Measurements from ENCODE around the gene PRKAG2.
"Not testable (repeated sequence)": the region's sequence is repeated elsewhere in the genome, so short reads cannot be mapped to it uniquely, and the experiment has no call there.

Gene PRKAG2

DNA sequence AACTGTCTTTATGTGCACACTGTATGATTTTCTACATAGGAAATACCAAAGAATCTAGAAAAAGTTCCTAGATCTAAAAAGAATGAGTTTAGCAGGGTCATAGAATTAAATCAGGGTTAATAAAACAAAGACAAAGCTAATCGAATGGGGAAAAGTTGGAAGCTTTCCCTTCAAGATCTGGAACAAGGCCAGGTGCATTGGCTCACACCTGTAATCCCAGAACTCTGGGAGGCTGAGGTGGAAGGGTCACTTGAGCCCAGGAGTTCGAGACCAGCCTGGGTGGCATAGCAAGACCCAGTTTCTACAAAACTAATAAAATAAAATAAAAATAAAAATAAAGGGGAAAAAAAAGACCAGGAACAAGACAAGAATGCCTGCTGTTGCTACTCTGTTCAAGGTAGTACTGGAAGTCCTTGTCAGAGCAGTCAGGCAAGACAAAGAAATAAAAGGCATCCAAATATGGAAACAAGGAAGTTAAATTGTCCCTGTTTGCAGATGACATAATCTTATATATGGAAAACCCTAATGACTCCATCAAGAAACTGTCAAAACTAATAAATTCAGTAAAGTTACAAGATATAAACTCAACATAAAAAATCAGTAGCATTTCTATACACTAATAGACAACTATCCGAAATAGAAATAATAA lies 281.1 kb downstream of the PRKAG2 start:
- DNase-seq, result no peak

DNA sequence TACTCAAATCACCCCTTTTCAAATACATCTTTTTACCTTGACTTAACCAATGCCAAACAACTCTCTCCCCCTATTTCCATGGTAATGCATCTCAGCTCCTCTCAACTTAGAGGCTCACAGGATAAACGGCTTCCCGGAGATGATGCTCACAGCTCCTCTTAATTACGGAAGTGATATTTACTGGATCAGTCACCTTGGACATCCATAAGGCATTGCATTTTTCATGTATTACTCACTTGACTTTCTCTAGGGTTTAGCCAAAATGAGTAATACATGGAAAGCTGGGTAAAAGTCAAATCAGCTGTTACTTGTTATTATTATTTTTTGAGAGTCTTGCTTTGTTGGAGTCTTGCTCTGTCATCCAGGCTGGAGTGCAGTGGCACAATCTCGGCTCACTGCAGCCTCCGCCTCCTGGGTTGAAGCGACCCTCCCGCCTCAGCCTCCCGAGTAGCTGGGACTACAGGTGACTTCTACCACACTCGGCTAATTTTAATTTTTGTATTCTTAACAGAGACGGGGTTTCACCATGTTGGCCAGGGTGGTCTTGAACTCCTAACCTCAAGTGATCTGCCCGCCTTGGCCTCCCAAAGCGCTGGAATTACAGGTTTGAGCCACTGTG lies 283.9 kb downstream of the PRKAG2 start:
- DNase-seq, result no peak

DNA sequence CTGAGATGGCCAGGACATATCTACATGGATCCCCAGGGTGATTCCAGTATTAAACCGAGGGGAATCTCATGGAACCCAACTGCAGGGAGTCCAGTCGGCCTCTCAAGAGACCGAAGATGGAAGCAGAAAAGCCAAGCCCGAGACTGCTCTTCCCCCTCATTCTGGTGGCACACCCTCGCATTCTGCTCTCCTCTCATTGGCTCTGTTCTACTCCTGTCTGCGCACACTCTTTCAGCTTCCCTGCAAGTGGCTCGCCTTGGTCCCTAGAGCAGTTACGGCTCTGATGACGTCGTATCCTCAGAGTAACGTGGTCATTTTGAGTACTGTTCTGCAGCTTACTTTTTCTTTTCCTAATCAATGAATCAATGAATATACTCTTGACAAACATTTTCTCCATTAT lies 284.6 kb downstream of the PRKAG2 start:
- DNase-seq, result no peak

DNA sequence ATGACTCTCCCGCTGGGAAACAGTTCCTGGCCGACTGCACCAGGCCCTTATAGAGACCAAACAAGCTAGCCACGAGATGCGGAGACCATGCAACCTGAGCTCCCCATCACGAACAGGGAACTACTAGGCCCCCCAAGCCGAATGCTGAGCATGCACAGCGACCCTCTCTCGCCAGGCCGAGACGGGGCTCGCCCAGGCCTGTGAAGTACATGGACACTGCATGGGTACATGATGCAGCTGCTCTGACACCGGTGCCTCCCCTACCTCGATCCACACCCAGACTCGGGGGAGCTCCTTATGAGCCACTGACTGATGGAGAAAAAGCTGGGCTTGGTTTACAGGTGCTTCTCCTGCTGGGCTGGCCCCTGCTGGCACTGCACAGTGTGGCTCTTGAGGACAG lies 285.0 kb downstream of the PRKAG2 start:
- no peak for DNase-seq

DNA sequence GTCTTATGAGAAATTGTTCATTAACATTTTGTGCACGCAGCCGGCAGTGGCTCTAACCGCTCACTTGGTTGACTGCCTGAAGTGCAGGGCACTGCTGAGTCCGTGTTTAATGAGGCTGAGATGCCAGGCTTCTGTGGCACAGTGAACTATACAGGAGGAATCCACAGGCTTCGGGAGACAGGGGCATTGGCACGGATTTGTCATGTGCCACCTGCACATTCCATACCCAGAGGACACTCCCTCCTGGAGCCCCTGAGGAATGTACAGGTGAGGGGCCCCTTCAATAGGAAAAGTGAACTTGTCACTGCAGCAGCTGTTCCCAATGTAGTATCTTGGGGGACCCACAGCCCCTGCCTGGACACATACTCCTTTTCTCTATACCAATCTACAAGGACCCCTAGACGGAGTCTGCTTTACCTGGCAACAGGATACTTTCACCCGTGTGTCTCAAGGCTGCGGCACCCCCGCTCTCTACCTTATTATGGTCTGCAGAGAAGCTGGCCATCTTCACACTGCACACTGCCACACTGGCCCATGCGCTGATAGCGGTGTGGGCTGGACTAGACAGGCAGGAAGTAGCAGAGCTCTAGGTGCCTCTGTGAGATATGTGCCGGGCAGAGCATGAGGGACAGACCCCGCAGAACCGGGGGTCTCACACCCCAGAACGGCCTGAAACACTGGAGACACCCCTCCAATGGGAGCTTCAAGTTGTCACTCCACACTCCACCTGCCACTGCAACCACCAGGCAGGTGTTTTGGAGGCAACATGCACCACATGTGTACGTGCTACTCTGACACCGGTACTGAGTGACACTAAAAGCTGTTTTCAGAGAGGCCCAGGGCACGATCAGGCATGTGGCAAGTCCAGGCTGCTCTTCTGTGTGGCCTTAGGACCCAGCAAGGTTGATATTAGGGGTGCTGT lies 285.8 kb downstream of the PRKAG2 start:
- no peak for DNase-seq

DNA sequence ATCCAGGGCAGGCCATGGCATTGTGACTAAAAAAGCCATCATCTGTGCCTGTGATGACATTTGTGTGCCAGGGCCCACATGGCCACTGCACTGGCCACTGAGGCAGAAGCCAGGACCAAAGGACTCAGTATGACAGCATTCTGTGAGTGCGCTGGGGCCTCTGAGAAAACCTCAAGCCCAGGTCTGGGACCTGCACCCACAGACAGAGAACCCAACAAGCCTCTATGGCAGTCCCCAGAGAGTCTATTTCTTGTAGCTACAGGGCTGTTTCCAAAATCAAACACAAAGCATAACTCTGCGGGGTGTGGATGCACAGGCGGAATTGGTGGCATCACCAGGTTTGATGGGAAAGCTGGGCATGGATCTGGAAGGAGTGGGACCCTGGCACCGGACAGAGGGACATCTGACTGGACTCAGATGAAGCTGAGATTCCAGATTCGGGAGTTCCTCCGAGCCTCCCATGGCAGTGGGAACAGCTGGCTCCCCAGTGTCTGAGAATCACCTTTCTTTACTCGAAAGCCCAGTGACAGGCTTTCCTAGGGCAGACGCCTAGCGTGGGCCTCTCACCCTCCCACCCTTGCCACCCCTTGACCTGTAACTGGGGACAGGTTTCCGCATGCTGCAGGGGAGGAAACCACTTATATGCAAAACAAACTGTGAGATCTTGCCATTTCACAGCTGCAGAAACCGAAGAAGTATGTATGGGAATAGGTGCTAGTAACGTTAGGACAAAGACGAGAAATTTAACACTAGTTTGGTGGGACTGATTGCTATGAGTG lies 286.7 kb downstream of the PRKAG2 start:
- DNase-seq, result no peak

DNA sequence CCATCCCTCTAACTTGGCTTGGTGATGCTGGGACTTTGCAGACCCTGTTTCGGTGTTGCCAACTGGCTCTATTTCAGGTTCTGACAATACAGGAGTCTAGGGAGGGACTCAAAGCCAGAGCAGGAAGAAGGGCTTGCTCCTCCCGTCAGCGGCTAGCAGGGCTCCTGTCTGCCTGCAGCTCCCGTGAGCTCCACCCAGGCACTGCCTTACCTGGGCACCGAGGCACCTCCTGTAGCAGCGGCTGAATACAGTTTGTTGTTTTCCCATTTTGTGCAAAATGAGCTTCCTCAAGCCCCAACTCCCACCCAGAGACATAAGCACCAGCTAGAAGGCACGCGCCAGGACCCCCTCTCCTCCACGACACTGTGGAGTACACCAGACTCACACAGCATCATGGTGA lies 287.9 kb downstream of the PRKAG2 start:
- DNase-seq, result no peak

DNA sequence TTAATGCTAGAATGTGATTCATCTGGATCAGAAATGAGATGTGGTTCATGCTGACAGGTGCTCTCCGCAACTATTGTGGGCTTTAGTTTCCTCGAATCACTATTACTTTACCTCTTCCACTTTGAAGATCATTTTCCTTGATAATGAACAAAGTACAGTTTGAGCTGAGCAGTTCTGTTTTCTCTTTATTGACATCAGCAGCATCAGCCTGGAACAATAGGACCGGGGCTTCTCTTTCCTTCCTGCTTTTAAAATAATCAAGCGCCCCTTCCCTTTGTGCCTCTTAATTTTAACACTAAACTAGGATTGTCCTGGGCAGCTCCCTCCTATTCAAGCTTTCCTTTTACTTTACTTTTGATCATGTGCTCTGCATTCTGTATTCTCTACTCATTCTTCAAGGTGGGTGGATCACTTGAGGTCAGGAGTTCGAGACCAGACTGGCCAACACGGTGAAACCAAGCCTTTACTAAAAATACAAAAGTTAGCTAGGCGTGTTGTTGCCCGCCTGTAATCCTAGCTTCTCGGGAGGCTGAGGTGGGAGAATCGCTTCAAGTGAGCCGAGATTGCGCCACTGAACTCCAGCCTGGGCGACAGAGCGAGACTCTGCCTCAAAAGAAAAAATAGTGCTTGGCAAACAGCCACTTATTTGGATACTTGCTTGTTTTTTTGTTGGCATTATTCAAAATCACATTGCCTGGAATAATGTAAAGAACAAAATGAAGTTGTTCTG lies 290.2 kb downstream of the PRKAG2 start:
- DNase-seq, result no peak

DNA sequence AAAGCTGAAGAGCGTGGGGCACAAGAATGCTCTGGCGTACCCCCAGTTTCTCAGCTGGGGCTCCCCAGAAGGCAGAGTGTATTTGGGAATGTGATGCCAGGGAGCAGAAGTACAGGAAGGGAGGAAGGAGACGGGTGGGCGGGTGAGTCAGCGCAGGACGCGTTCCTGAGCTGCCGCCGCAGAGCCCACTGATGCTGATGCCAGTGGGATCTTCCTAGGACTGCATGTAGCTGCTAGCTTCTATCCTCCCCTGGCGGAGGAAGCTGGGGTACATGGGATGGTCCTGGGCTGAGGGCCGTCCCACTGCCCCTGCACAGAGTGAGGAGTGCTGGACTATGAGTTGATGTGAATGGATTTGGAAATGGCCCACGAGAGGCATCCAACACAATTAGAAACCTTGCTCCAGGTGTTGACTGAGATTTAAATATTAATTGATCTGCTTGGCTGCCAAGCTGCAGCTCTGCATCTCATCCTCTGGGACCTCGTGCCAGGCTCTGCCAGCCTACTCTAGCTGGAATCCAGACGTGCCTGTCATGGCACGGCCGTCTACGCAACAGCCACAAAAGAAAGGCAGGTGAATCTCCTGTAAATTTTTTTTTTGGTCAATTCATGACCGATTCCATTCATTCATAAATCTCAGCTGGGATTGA lies 291.0 kb downstream of the PRKAG2 start:
- DNase-seq, result no peak

DNA sequence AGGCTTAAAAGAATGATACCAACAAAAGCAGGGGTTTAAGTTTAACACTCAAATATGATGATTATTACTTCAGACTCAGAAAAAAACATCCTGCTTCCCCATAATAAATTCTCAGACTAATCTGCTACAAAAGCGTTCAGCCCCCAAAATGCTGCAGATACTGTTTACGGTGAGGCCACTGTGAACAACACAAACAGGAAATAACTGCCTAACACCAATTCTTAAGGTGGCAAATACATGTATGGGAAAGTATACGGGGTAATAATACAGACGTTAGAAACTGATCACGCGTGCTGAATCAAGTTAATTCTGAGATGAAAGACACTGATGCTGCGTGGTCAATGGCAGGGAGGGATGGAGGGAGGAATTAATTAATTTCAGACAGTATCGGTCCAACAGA lies 295.2 kb downstream of the PRKAG2 start:
- no peak for DNase-seq

DNA sequence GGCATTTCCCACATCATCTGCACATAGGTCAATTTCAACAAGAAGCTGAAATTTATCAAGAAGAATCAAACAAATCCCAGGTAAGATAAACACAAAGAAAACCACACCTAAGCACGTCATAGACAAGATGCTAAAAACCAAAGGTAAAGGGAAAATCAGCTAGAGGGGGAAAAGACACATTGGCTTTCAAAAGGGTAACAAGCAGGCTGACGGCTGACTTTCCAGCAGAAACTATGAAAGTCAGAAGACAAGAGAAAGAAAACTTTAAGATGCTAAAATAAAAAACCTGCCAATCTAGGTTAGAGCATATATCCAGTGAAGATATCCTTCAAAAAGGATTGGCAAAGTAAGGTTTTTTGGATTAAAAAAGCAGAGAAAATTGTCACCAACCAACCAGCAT lies 297.3 kb downstream of the PRKAG2 start:
- no peak for DNase-seq

DNA sequence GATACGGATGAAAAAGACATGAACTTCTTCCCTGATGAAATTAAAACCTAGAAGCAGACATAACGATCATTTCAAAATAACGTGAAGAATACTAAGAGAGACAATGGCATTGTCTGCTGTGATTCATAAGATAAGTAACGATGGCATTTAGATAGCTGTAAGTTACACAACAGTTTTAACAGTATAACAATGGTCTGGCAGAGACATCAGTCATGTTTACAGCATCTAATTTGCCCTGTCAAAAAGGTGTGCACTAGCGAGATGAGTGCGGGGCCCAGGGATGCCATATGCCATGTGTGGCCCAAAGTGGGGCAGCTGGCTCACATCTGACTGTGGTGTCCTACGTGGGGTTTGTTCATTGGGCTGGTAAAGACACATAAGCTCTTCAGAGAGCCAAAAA lies 301.5 kb downstream of the PRKAG2 start:
- no peak for DNase-seq

DNA sequence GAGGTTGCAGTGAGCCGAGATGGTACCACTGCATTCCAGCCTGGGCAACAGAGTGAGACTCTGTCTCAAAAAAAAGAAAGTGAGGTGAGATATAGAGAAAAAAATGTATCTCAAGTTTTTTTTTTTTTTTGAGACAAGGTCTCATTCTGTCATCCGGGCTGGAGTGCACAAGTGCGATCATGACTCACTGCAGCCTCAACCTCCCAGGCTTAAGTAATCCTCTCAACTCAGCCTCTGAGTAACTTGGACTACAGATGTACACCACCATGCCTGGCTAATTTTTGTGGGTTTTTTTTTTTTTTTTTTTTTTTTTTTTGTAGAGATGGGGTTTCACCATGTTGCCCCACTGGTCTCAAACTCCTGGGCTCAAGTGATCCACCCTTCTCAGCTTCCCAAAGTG lies 303.9 kb downstream of the PRKAG2 start:
- not testable (repeated sequence) for DNase-seq

DNA sequence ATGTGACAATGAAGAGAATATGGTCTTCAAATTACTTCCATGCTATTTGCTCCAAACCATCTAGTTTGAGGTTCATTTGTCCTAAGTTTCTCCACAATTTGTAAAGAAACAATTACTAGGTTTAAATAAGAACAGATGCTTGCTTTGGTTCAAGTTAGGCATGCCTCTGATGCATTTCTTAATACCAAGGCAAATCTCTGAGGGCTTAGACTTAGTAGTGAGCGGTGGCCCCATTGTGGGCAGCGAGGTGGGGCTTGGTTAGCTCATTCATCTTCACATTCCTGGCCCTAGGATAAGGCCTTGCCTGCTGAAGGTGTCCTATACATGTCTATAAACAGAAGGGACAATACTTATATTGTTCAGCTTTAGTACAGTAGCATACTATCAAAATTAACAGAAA lies 304.8 kb downstream of the PRKAG2 start:
- no peak for DNase-seq

DNA sequence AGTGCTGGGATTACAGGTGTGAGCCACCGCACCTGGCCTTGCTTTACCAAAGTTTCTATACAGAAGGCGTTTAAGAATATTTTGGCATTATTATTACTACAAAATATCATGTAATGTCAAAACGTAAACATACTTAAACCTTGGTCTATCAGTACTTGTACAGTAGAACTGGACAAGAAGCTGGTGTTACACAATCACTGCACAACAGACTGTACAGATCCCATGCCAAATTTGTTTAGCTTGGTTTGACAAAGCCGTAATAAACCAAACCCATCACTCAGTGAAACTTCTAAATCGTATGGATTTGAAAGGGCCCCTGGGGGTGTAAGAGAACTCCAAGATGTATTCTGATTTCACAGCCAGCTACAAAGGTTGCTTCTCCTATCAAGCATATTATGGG lies 305.4 kb downstream of the PRKAG2 start:
- no peak for DNase-seq

DNA sequence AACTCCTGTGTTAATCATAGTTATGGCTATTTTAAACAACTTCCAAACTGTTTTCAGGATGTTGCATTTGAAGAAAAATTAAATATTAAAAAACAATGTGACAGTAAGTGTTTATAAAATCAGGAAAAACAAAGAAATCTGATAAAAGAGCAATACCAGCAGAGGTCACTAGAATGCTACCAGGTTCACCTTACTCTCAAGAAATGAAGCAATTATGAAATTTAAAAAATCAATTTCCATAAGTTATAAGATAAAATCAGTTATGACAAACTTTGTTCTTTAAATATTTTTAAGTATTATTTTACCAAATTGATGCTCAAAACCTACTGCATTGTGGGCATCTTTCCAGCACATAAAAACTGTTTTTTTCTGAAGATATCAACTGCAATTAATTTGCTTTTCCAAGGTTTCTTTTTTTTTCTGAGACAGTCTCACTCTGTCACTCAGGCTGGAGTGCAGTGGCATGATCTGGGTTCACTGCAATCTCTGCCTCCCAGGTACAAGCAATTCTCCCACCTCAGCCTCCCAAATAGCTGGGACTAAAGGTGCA lies 306.5 kb downstream of the PRKAG2 start:
- DNase-seq, result no peak

DNA sequence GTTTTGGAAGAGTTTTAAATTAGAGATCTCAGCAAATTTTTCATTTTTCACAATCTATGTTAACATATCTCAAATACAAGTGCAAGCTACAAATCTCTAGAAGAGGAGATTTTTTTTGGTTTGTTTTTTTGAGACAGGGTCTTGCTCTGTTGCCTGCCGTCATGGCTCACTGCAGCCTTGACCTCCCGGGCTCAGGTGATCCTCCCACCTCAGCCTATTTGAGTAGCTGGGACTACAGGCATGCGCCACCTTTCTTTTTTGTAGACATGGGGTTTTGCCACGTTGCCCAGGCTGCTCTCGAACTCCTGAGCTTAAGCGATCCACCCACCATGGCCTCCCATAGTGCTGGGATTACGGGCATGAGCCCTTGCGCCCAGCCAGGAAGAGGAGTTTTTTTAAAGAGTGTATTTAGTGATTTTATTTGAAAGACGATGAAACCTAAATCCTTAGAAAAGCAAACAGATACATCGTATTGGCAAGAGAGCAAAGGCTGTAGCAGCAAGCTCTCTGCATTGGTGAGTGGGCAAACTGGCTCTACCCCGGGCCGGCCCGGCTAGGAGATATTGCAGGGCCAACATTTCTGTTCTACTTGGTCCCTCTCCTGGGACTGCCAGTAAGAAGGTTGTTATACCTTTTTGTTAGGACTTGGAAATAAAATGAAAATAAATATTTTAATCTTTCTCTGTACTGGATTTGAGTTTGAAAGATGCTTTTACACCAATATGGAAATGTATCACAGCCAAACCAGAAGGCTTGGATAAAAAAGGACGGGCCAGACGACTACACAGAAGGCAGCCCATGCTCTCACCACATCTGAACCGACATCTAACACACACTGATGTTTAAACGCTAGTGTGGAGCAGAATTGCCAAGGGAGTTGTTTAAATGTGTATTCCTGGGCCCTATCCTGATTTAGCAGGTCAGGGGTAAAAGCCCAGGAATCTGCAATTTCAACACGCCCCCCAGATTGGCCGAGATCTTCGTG lies 307.7 kb downstream of the PRKAG2 start:
- no peak for DNase-seq

DNA sequence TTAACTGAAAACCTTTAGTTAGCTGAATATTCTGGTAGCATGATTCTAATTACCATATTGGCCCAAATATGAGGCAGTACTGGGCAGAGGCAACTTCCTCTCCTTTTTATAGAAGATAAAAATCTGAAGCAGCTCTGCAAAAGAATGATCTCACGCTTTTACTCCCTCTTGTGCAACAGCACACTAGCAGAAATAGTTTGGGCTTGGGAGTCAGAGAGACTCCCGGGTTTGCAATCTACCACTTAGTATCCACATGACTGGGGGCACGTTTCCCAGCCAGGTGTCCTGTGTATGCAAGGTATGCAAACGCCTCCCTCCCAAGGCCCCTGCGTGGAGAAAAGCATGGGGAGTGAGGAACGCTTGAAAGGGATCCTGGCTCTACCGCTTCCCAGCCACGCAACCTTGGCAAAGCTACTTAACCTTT lies 310.0 kb downstream of the PRKAG2 start:
- DNase-seq, result no peak

DNA sequence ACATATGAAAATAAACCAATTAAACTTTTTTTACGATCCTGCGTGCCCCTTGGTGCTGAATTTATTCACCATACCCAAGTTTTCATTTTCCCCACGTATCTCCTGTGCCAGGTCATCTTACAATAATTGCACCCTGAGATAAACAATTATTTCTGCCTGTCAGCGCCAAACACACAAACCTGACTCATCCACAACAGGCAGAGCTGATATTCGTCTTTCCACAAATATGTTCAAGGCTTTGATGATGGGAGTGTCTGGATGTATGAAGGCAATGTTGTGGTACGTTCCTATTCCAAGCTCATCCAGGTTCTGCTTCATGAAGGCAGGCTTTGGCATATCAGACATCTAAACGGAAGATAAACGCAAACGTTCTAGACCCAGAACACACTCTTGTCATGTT lies 311.4 kb downstream of the PRKAG2 start:
- DNase-seq, result no peak

DNA sequence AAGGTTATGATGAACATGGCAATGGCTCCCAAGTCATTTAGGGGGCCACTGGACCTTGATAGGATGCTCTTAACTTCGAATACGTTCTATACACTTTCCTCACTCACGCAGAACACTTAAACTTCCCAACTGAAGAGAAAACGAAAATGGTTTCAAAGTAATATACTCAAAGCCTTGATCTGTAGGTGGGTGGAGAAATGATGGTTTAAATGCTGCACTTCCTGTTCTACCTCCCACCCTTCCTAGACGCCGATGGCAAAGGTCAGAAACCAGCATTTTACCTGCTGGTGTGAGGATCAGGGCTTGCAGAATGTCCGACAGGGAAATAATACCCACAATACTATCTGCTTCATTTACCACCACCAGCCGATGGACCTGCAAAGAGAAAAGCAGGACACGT lies 316.7 kb downstream of the PRKAG2 start:
- DNase-seq, result no peak

Measured in KG1 (cell line).